H1 (cell line): ENCODE data around the gene NDUFV1. TPM values are rescaled to one million over a fixed set of nuclear protein-coding genes. Genes with fewer than 3 reads are reported as not detected.

ENCODE experiments used
- CTCF ChIA-PET: fragments of 300-600 bp; sonication (Branson Sonifier 250); formaldehyde crosslinking; loops from one replicate; lab custom pipeline; 2021; ENCODE audit not compliant: partially characterized antibody; lab: Charles Lee
- POLR2A ChIA-PET: fragments of 300-600 bp; sonication (Branson Sonifier 250); formaldehyde crosslinking; loops from one replicate; lab custom pipeline; 2021; ENCODE audit warnings: inconsistent platforms; ENCODE audit not compliant: partially characterized antibody; lab: Charles Lee
- DNase-seq, 2 experiments: peaks; one replicate each; pipeline versions ENCODE4 v3.0.0 to v3.0.0-alpha.2; 2010 to 2022; ENCODE audit warnings: low spot score in 2 of 2, low read depth in 1 of 2, mixed read lengths in 1 of 2
- FAIRE-seq: peaks from 2 replicates; lab custom pipeline; 2011; peaks lifted over from hg19 to GRCh38; lab: Jason Lieb, UNC
- H2AFZ ChIP-seq: 2 replicates; pipeline ENCODE4 v1.8.1; 2012; ENCODE audit warnings: low read length, inconsistent platforms
- H2AK5ac ChIP-seq: 2 replicates; pipeline ENCODE4 v1.6.1; 2013; ENCODE audit warnings: low read depth, low read length
- H2BK120ac ChIP-seq: replicated peaks from 2 replicates; pipeline ENCODE3; 2013; ENCODE audit warnings: low read depth, low read length, inconsistent platforms
- H2BK12ac ChIP-seq: 2 replicates; pipeline ENCODE4 v1.6.1; 2013; ENCODE audit warnings: low read depth, low read length
- H2BK15ac ChIP-seq: 2 replicates; pipeline ENCODE4 v1.6.1; 2013; ENCODE audit warnings: low read length
- H2BK20ac ChIP-seq: 2 replicates; pipeline ENCODE4 v1.6.1; 2013; ENCODE audit warnings: low read length
- H2BK5ac ChIP-seq: 2 replicates; pipeline ENCODE4 v1.6.1; 2013; ENCODE audit warnings: low read depth, low read length
- H3K14ac ChIP-seq: 2 replicates; pipeline ENCODE4 v1.6.1; 2013; ENCODE audit warnings: inconsistent platforms; ENCODE audit not compliant: insufficient read length
- H3K18ac ChIP-seq: 2 replicates; pipeline ENCODE4 v1.6.1; 2013; ENCODE audit warnings: low read length; ENCODE audit errors: extremely low read depth
- H3K23ac ChIP-seq: 2 replicates; pipeline ENCODE4 v1.6.1; 2013; ENCODE audit warnings: inconsistent platforms; ENCODE audit not compliant: insufficient read length
- H3K23me2 ChIP-seq: 2 replicates; pipeline ENCODE4 v1.6.1; 2013; ENCODE audit warnings: low read depth, low read length
- H3K27ac ChIP-seq: 2 replicates; pipeline ENCODE4 v1.6.1; 2011; ENCODE audit warnings: low read depth, low read length, inconsistent platforms
- H3K27me3 ChIP-seq, 4 experiments: replicated peaks in 1 of 4; 1 replicate in 1 of 4; 2 replicates in 3 of 4; pipeline versions ENCODE4 v1.6.1 to v1.8.1; 2011 to 2013; ENCODE audit warnings: low read length in 3 of 4, mild to moderate bottlenecking in 3 of 4, inconsistent platforms in 2 of 4, mixed read lengths in 2 of 4, moderate library complexity in 1 of 4; ENCODE audit not compliant: control insufficient read depth in 3 of 4, insufficient read depth in 3 of 4; ENCODE audit errors: extremely low read depth in 1 of 4
- H3K36me3 ChIP-seq, 4 experiments: 2 replicates each; pipeline versions ENCODE4 v1.6.1 to v1.8.1; 2011 to 2013; ENCODE audit warnings: mild to moderate bottlenecking in 4 of 4, low read length in 3 of 4, moderate library complexity in 2 of 4, control low read depth in 1 of 4, inconsistent platforms in 1 of 4; ENCODE audit not compliant: insufficient read depth in 4 of 4, control insufficient read depth in 2 of 4
- H3K4ac ChIP-seq: replicated peaks from 2 replicates; pipeline ENCODE3; 2013; ENCODE audit warnings: low read length, low read depth, mixed read lengths, inconsistent platforms; ENCODE audit not compliant: insufficient read length
- H3K4me1 ChIP-seq, 4 experiments: replicated peaks in 1 of 4; 1 replicate in 1 of 4; 2 replicates in 3 of 4; pipeline versions ENCODE4 v1.6.1 to v1.8.1; 2011 to 2013; ENCODE audit warnings: low read length in 3 of 4, inconsistent platforms in 2 of 4, mixed read lengths in 1 of 4; ENCODE audit not compliant: insufficient read depth in 4 of 4, control insufficient read depth in 3 of 4
- H3K4me2 ChIP-seq, 2 experiments: 2 replicates each; pipeline versions ENCODE4 v1.6.1 to v1.8.1; 2011 to 2013; ENCODE audit warnings: low read depth in 2 of 2, low read length in 2 of 2, control low read depth in 1 of 2, inconsistent platforms in 1 of 2, mild to moderate bottlenecking in 1 of 2; ENCODE audit not compliant: insufficient read depth in 1 of 2
- H3K4me3 ChIP-seq, 4 experiments: fragments of 200-600, 300-600 bp in 1 of 4; sonication (generic), shearing (Covaris generic), sonication (Bioruptor Twin) in 1 of 4; 2 replicates each; pipeline versions ENCODE4 v1.5.1 to v1.8.1; 2011 to 2016; ENCODE audit warnings: low read length in 4 of 4, low read depth in 3 of 4, control low read depth in 2 of 4, inconsistent platforms in 2 of 4, mild to moderate bottlenecking in 2 of 4, mixed read lengths in 1 of 4, moderate library complexity in 1 of 4; ENCODE audit not compliant: insufficient read depth in 2 of 4; ENCODE audit errors: extremely low read depth in 1 of 4
- H3K56ac ChIP-seq: replicated peaks from 2 replicates; pipeline ENCODE3; 2013; ENCODE audit warnings: low read depth, mild to moderate bottlenecking, mixed read lengths, low read length, inconsistent platforms; ENCODE audit not compliant: insufficient read length
- H3K79me1 ChIP-seq: 2 replicates; pipeline ENCODE4 v1.6.1; 2013; ENCODE audit warnings: low read depth, low read length, control low read depth
- H3K79me2 ChIP-seq, 2 experiments: 2 replicates each; pipeline versions ENCODE4 v1.6.1 to v1.8.1; 2012 to 2013; ENCODE audit warnings: low read length in 2 of 2, mild to moderate bottlenecking in 2 of 2, inconsistent platforms in 1 of 2; ENCODE audit not compliant: insufficient read depth in 2 of 2, control insufficient read depth in 1 of 2
- H3K9ac ChIP-seq, 4 experiments: replicated peaks in 1 of 4; 1 replicate in 1 of 4; 2 replicates in 3 of 4; pipeline versions ENCODE4 v1.6.1 to v1.8.1; 2011 to 2013; ENCODE audit warnings: low read depth in 3 of 4, low read length in 3 of 4, control low read depth in 2 of 4, mild to moderate bottlenecking in 2 of 4, moderate library complexity in 2 of 4, inconsistent platforms in 1 of 4; ENCODE audit errors: extremely low read depth in 1 of 4
- H3K9me3 ChIP-seq, 2 experiments: 2 replicates each; pipeline versions ENCODE4 v1.6.1 to v1.8.1; 2012 to 2013; ENCODE audit warnings: mild to moderate bottlenecking in 2 of 2, moderate library complexity in 2 of 2, control low read depth in 1 of 2, inconsistent platforms in 1 of 2, low read depth in 1 of 2, low read length in 1 of 2, mixed read lengths in 1 of 2; ENCODE audit not compliant: insufficient read depth in 2 of 2
- H4K20me1 ChIP-seq, 2 experiments: replicated peaks in 1 of 2; 2 replicates each; pipeline versions ENCODE3 to v1.8.1; 2011 to 2013; ENCODE audit warnings: inconsistent platforms in 2 of 2, low read length in 2 of 2, mild to moderate bottlenecking in 1 of 2; ENCODE audit not compliant: insufficient read depth in 2 of 2, control insufficient read depth in 1 of 2
- H4K5ac ChIP-seq: 2 replicates; pipeline ENCODE4 v1.6.1; 2013; ENCODE audit warnings: low read length, low read depth, mixed read lengths, inconsistent platforms; ENCODE audit not compliant: insufficient read length
- H4K8ac ChIP-seq: 2 replicates; pipeline ENCODE4 v1.8.0; 2013; ENCODE audit warnings: mild to moderate bottlenecking, moderate library complexity, low read length, inconsistent platforms; ENCODE audit not compliant: insufficient read depth; ENCODE audit errors: extremely low read depth
- H4K91ac ChIP-seq: replicated peaks from 2 replicates; pipeline ENCODE3; 2013; ENCODE audit warnings: low read length, mixed read lengths, inconsistent platforms; ENCODE audit not compliant: insufficient read length
- KDM1A ChIP-seq: fragments of 200-600, 300-600 bp; sonication (generic); IDR thresholded peaks from 2 replicates; pipeline ENCODE4 v1.7.1; 2016; ENCODE audit warnings: mild to moderate bottlenecking, low read length, borderline replicate concordance
- POLR2A ChIP-seq, 2 experiments: IDR thresholded peaks; 1 replicate in 1 of 2; 2 replicates in 1 of 2; pipeline ENCODE4 v1.6.1; 2011; ENCODE audit warnings: low read depth in 2 of 2, low read length in 2 of 2, mild to moderate bottlenecking in 2 of 2; ENCODE audit errors: control extremely low read depth in 1 of 2
- WGBS, 2 experiments: shearing (Covaris generic) in 1 of 2; methylation state at CpG; one replicate each; pipeline versions ENCODE4 v1.1.6 to v1.1.7; 2013 to 2015; ENCODE audit warnings: low lambda C conversion rate in 2 of 2, mixed read lengths in 2 of 2, inconsistent platforms in 1 of 2, low coverage in 1 of 2, missing lambda C conversion rate in 1 of 2; ENCODE audit not compliant: insufficient replicate concordance in 2 of 2, insufficient coverage in 1 of 2, insufficient read length in 1 of 2; ENCODE audit errors: extremely low coverage in 1 of 2, missing lambda C conversion rate in 1 of 2; 5-methylcytosine and 5-hydroxymethylcytosine counted together
- polyA plus RNA-seq, 7 experiments: library from polyadenylated mRNA; depleted of rRNA in 3 of 7; stranded (reverse) in 5 of 7; unstranded in 2 of 7; fragments of >200 nt in 5 of 7; fragments of 200-250 nt in 2 of 7; gene quantifications; 1 replicate in 5 of 7; 2 replicates in 1 of 7; 4 replicates in 1 of 7; pipeline versions ENCODE4 v1.2.1 to v1.2.3, GENCODE V29; 2011 to 2013; ENCODE audit warnings: missing spikeins in 2 of 7, mixed read lengths in 2 of 7
- total RNA-seq: library from RNA; stranded (reverse); fragmentation: NEBNext Ultra II Directional; extraction: Animal tissue kit (Norgen Biotek cat#: 25700); gene quantifications from 2 replicates; pipeline ENCODE4 v1.2.1, GENCODE V29; 2021

Gene NDUFV1
- total and polyA plus RNA-seq, 2 of the 8 experiments (the other 6 are each of a cell fraction or from before 2014, with no cell fraction given), result 125 to 131 TPM

DNA sequence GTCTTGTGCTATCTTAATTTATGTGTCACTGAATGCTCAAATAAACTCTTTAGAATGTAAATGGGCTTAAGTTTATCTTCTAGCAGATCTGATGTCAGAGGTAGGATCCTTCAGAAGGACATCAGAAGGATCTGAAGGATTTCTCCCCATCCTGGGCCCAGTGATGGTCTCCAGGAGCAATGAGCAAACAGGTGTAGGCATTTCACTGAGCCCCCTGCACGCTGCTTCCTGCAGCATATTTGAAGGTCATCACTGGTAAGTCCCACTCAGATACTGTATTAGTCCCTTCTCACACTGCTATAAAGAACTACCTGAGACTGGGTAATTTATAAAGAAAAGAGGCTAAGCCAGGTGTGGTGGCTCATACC, 18.6 kb upstream of the NDUFV1 start:
- Histone ChIP-seq H4K5ac (no peak overlapping the region), H4K20me1 (peaks cover 8 to 10% of the 10 kb centered on the region in 2 experiments), H2BK12ac (no peak overlapping the region), H2AK5ac (no peak overlapping the region), H4K91ac (no peak overlapping the region), H2AFZ (no peak overlapping the region), H3K4ac (no peak overlapping the region), H2BK15ac (no peak overlapping the region), H3K4me2 (no peak overlapping the region), H3K27ac (no peak overlapping the region), H2BK5ac (no peak overlapping the region), H3K23ac (no peak overlapping the region), H3K79me2 (peaks cover 0 to 23% of the 10 kb centered on the region in 2 experiments; a peak in 2 of 4 replicates), H3K14ac (no peak overlapping the region), H3K36me3 (peaks cover 6 to 34% (median 21%) of the 10 kb centered on the region in 4 experiments; a peak in 6 of 8 replicates), H3K18ac (no peak overlapping the region), H3K9me3 (no peaks in the 10 kb centered on the region), H3K4me3 (no peak overlapping the region), H3K9ac (no peak overlapping the region)
- WGBS, 2 experiments, result 90% methylated on average over 1 of the region's 1 CpG; no CpG with 5 or more reads in 1 of the 2 experiments
- POLR2A ChIA-PET, result interaction anchor here (0.7 to 6.7 kb wide), 6 partner anchors 13 to 31 kb away, joined by 3 to 64 read pairs (median 4); no protein-coding TSS in a partner anchor
- TF ChIP-seq POLR2A (IDR thresholded peaks at IDR 0.05; ENCODE audit: control extremely low read depth in 1 of 2, low read depth in 2 of 2, low read length in 2 of 2) (peak in 1 of 2 experiments; percentile 20; a peak in 1 of 3 replicates), KDM1A (no peak)
- TF ChIP-seq, all 59 proteins: peak for 1
- H3K4me1 ChIP-seq, result peaks cover 0 to 21% (median 13%) of the 10 kb centered on the region in 4 experiments; a peak in 6 of 7 replicates
- H2BK120ac ChIP-seq, result no peak overlapping the region
- no peak for FAIRE-seq
- CTCF ChIA-PET, result interaction anchor here (0.8 kb wide), 1 partner anchor 11 kb away, joined by 4 read pairs; no protein-coding TSS in a partner anchor
- peaks cover 10% of the 10 kb centered on the region for H3K79me1 ChIP-seq
- peaks cover 4% of the 10 kb centered on the region; the same call in 1 of the 2 replicates for H3K23me2 ChIP-seq
- H3K27me3 ChIP-seq, result no peaks in the 10 kb centered on the region; a peak in 1 of 7 replicates
- no peak overlapping the region for H3K56ac ChIP-seq
- H2BK20ac ChIP-seq, result no peak overlapping the region
- DNase-seq, result no peak
- no peak overlapping the region for H4K8ac ChIP-seq
